NCI-H510A (cell line): ENCODE data around the gene PTPRT.
"Not testable (repeated sequence)": the region's sequence is repeated elsewhere in the genome, so short reads cannot be mapped to it uniquely, and the experiment has no call there.

ENCODE experiments used
- DNase-seq: peaks from one replicate; lab custom pipeline; 2025; lab: John Stamatoyannopoulos, UW

PTPRT gene

GRCh38 chr20:42910808-42911207 lies 278.9 kb downstream of the PTPRT start:
- not testable (repeated sequence) for DNase-seq

GRCh38 chr20:42907730-42908129 lies 282.0 kb downstream of the PTPRT start:
- DNase-seq, result no peak

- DNase-seq, result no peak
Observed at GRCh38 chr20:42906120-42906519, 283.6 kb downstream of the PTPRT start.

- DNase-seq, result no peak
Observed at GRCh38 chr20:42902509-42902908, 287.2 kb downstream of the PTPRT start.

GRCh38 chr20:42901689-42902440 lies 287.8 kb downstream of the PTPRT start:
- no peak for DNase-seq

GRCh38 chr20:42900764-42901163 lies 288.9 kb downstream of the PTPRT start:
- DNase-seq, result not testable (repeated sequence)

- DNase-seq, result no peak
Observed at GRCh38 chr20:42895020-42895419, 294.7 kb downstream of the PTPRT start.

- no peak for DNase-seq
Observed at GRCh38 chr20:42894483-42894882, 295.2 kb downstream of the PTPRT start.

GRCh38 chr20:42889517-42889916 lies 300.2 kb downstream of the PTPRT start:
- DNase-seq, result no peak

GRCh38 chr20:42887281-42887680 lies 302.4 kb downstream of the PTPRT start:
- DNase-seq, result no peak

- no peak for DNase-seq
Observed at GRCh38 chr20:42886801-42887200, 302.9 kb downstream of the PTPRT start.

GRCh38 chr20:42886046-42886445 lies 303.7 kb downstream of the PTPRT start:
- DNase-seq, result no peak

- DNase-seq, result no peak
Observed at GRCh38 chr20:42875581-42875980, 314.1 kb downstream of the PTPRT start.

- DNase-seq, result no peak
Observed at GRCh38 chr20:42873259-42873658, 316.4 kb downstream of the PTPRT start.

GRCh38 chr20:42864116-42864515 lies 325.6 kb downstream of the PTPRT start:
- no peak for DNase-seq

GRCh38 chr20:42862446-42862845 lies 327.3 kb downstream of the PTPRT start:
- DNase-seq, result no peak

- no peak for DNase-seq
Observed at GRCh38 chr20:42857446-42857845, 332.3 kb downstream of the PTPRT start.

GRCh38 chr20:42855896-42856295 lies 333.8 kb downstream of the PTPRT start:
- no peak for DNase-seq

- DNase-seq, result no peak
Observed at GRCh38 chr20:42852691-42853090, 337.0 kb downstream of the PTPRT start.

- no peak for DNase-seq
Observed at GRCh38 chr20:42846784-42847490, 342.8 kb downstream of the PTPRT start.

GRCh38 chr20:42844751-42845150 lies 345.0 kb downstream of the PTPRT start:
- DNase-seq, result no peak

- no peak for DNase-seq
Observed at GRCh38 chr20:42837456-42837855, 352.2 kb downstream of the PTPRT start.

- no peak for DNase-seq
Observed at GRCh38 chr20:42836339-42836738, 353.4 kb downstream of the PTPRT start.

GRCh38 chr20:42807876-42808275 lies 381.8 kb downstream of the PTPRT start:
- DNase-seq, result no peak
